Right lobe of liver (tissue), 4 donors: ENCODE measurements around the gene ZDHHC14.

Experiments
- CTCF ChIP-seq, 4 donors: fragments of 200-600 bp in 3 of 4; fragments of 450-650 bp in 1 of 4; IDR thresholded peaks; one replicate each; pipeline versions ENCODE4 v1.5.1 to v1.8.0; 2016 to 2022; ENCODE audit warnings: antibody characterized with exemption in 4 of 4, mild to moderate bottlenecking in 2 of 4
- POLR2A ChIP-seq: fragments of 450-650 bp; IDR thresholded peaks from one replicate; pipeline ENCODE4 v1.6.1; 2017; ENCODE audit warnings: antibody characterized with exemption, mild to moderate bottlenecking
- donor health status: DM: no; HTN: no; CAD: no.
- donor health status: DM: no; HTN: no; CAD: no.
- donor health status: DM: no; HTN: yes; CAD: no.

GRCh38 chr6:157407646-157408045, 26.7 kb downstream of the ZDHHC14 start:
- TF ChIP-seq POLR2A (no peak), CTCF (IDR thresholded peaks at IDR 0.05) (no peak)
